Measurements from ENCODE around the gene DOCK6.

The DOCK6 gene

DNA sequence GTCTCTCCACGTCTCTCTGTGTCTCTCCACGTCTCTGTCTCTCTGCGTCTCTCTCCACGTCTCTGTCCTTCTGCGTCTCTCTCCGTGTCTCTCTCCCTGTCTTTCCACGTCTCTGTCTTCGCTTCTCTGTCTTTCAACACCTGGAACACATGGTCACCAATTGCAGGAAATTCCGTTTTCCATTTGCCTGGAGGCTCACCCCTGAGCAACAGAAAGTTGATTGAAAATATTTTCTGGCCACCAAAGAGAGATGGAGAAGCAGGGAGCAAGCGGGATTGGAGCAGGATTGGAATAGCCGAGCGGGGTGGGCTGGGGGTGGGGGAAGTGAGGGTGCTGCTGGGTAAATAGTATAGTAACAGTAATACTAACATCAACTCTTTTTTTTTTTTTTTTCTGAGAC, 66.6 kb downstream of the DOCK6 start:
- DNase-seq (ENCODE audit: extremely low read depth, low read depth) = no peak
- TF ChIP-seq, protein P1, sequence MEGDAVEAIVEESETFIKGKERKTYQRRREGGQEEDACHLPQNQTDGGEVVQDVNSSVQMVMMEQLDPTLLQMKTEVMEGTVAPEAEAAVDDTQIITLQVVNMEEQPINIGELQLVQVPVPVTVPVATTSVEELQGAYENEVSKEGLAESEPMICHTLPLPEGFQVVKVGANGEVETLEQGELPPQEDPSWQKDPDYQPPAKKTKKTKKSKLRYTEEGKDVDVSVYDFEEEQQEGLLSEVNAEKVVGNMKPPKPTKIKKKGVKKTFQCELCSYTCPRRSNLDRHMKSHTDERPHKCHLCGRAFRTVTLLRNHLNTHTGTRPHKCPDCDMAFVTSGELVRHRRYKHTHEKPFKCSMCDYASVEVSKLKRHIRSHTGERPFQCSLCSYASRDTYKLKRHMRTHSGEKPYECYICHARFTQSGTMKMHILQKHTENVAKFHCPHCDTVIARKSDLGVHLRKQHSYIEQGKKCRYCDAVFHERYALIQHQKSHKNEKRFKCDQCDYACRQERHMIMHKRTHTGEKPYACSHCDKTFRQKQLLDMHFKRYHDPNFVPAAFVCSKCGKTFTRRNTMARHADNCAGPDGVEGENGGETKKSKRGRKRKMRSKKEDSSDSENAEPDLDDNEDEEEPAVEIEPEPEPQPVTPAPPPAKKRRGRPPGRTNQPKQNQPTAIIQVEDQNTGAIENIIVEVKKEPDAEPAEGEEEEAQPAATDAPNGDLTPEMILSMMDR (IDR thresholded peaks at IDR 0.05; ENCODE audit: low read depth, low read length, missing control alignments) = no peak
- peak overlapping the region; percentile 79 for H3K4me3 ChIP-seq (replicated peaks; ENCODE audit: low read depth, low read length)

DNA sequence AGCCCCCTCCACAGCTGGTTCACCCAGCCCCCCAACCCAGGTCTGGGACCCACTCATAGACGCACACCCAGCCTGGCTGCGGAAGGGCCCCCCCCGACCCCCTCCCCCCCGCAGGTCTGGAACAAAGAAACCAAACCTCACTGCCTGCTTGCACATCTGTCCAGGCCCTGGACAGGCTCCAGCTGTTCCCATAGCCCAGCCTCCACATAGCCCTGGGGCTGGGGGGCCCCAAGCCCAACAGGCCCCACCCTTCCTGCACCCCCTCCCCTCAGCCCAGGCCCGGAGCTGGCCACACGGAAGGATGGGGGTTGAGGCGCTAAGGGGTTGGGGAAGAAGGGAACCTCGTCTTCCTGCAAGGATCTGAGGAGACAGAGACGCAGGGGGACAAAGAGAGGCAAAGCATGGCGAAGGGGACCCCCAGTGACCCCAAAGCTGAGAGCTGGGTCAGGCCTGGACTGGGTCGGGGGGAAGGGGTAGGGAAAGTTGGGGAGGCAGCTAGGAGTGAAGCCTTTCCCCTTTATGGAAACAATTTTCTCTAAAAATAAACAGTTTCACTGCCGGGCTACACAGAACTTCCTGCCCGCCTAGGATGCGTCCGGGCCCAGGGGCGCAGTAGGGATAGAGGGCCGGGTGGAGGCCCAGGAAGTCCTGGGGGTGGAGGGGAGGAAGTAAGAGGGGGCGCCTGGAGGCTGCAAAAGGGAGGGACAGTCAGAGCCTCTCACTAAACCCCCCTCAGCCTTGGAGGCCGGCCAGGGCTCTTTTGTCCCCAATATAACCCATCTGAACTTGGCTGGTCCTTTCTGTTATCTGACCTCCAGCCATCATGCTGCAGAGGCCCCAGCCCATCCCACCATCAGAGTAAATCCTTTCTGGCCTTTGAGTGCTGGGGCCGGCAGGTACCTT, 67.4 kb downstream of the DOCK6 start:
- TF ChIP-seq, protein P1 (IDR thresholded peaks at IDR 0.05; ENCODE audit: low read depth, low read length, missing control alignments) = no peak
- peak overlapping the region; percentile 79 for H3K4me3 ChIP-seq (replicated peaks; ENCODE audit: low read depth, low read length)
- DNase-seq (ENCODE audit: extremely low read depth, low read depth) = no peak

DNA sequence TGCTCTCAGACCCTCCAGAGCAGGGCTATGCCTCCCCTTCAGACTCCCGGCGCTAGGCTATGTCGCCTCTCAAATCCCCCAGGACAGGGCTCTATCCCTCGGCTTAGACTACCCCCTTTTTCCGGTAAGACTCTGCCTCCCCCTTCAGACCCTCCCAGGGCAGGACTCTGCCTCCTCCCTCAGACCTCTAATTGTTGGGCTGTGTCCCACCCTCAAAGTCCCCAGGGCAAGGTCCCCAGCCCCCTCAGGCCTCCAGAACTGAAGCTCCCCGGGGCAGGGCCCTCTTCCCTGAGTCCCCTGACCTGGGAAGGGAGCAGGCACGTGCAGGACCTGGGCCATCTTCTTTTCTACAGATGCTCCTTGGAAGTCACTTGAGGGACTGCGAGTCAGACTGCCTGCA, 68.2 kb downstream of the DOCK6 start:
- peak overlapping the region; percentile 79 for H3K4me3 ChIP-seq (replicated peaks; ENCODE audit: low read depth, low read length)
- TF ChIP-seq, protein P1 (IDR thresholded peaks at IDR 0.05; ENCODE audit: low read depth, low read length, missing control alignments) = no peak
- DNase-seq (ENCODE audit: extremely low read depth, low read depth) = no peak

DNA sequence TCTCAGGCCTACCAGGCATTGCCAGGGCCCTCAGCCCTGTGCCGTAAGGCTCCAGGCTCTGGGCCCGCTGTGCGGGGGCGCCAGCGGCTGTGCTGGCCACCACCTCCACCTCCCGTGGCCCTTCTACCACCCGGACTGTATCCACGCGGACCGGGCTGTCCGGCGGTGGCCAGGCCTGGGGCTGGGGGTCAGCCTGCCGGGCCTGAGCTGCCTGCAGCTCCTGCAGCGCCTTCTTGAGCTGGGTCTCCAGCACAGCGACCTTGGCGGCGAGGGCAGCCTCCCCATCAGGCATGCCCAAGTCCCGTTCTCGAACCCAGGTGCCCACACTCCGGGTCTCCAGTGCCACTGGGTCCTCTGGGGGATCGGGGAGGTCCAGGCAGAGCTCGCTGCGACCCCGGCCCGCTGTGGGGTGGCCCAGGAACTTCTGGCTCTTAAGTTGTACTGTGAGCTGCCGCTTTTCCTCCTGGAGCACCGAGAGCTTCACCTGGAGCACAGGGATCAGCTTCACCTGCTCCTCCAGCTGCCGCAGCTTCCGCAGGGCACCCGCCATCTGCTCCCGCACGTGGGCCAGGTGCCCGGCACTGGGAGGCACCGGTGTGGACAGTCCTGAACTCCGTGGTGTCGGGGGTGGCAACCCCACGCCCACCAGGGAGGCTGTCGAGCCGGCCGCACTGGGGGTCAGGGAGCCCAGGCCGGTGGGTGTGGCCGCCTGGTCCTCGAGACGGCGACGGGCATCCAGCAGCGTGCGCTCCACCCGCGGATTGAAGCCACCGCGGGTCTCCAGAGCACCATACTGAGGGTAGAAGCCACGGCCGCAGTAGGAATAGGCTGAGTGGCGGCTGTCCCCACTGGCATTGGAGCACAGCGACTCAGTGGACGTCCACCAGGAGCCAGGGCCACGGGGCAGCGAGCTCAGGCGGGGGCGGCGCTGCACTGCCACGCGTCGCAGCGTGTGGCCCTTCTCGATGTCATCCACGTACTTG, 69.1 kb downstream of the DOCK6 start:
- H3K4me3 ChIP-seq (replicated peaks; ENCODE audit: low read depth, low read length) = no peak overlapping the region
- TF ChIP-seq, protein P1 (IDR thresholded peaks at IDR 0.05; ENCODE audit: low read depth, low read length, missing control alignments) = no peak
- DNase-seq (ENCODE audit: extremely low read depth, low read depth) = no peak

DNA sequence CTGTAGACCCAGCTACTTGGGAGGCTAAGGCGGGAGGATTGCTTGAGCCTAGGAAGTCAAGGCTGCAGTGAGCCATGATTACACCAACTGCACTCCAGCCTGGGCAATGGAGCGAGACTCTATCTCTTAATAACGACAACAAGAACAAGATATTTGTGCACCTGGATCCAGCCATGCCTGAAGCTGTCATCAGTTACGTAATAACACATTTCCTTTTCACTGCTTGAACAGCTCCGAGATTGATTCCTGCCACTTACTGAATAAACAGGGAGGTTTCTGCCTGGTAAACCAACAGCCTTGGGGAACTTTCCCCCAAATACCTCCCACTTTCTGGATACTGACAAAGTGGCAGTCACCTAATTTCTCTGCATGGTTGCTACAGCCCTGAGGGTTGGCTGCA, 70.4 kb downstream of the DOCK6 start:
- DNase-seq (ENCODE audit: extremely low read depth, low read depth) = no peak
- TF ChIP-seq, protein P1 (IDR thresholded peaks at IDR 0.05; ENCODE audit: low read depth, low read length, missing control alignments) = no peak
- no peak overlapping the region for H3K4me3 ChIP-seq (replicated peaks; ENCODE audit: low read depth, low read length)

DNA sequence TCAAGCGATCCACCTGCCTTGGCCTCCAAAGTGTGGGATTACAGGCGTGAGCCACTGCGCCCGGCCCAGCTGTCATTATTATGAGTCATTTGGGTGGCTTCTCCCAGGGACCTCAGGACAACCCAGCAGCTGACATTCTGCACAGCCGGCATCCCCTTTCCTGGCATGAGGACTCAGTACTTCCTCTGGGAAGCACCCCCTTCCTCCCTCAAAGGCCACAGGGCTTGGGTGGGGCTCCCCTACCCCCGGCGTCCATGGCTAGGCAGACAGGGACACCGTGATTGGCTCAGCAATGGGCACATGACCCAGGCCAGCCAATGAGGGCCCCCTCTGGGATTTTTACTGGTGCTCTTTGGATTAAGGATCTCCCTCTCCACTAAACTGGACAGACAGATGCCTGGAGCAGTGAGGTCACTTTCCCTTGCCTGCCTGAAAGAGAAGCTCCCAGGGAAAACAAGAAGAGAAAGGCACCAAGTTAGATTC, 71.0 kb downstream of the DOCK6 start:
- DNase-seq (ENCODE audit: extremely low read depth, low read depth) = no peak
- TF ChIP-seq, protein P1 (IDR thresholded peaks at IDR 0.05; ENCODE audit: low read depth, low read length, missing control alignments) = no peak
- no peak overlapping the region for H3K4me3 ChIP-seq (replicated peaks; ENCODE audit: low read depth, low read length)

Measured in HFF-Myc (cell line).